ENCODE measurements around the gene ARG2.

- TF ChIP-seq CTCF (IDR thresholded peaks at IDR 0.05; ENCODE audit: poor library complexity, severe bottlenecking): no peak
- TF ChIP-seq MXI1 (conservative IDR thresholded peaks at IDR 0.05; ENCODE audit: poor library complexity, severe bottlenecking): peak; percentile 7
- TF ChIP-seq SMC3 (conservative IDR thresholded peaks at IDR 0.05; ENCODE audit: poor library complexity): no peak
- peak; percentile 85 for TF ChIP-seq POLR2AphosphoS5 (IDR thresholded peaks at IDR 0.05)
- no peak for TF ChIP-seq RAD21 (conservative IDR thresholded peaks at IDR 0.05)
- peak; percentile 41 for TF ChIP-seq EP300 (conservative IDR thresholded peaks at IDR 0.05; ENCODE audit: poor library complexity, severe bottlenecking)
Measured at GRCh38 chr14:67694791-67695393, 75.2 kb downstream of the ARG2 start.

Data from neural cell (in vitro differentiated cells).